Endothelial cell of umbilical vein (primary cell): ENCODE measurements around the gene ZCWPW1. TPM values are rescaled to one million over a fixed set of nuclear protein-coding genes. Genes with fewer than 3 reads are reported as not detected.

Source experiments
- BruUV-seq: library from RNA; stranded (reverse); fragments of 400-500 nt; replicated peaks from 2 replicates; lab custom pipeline; 2021; lab: Mats Ljungman, UMichigan
- CTCF ChIA-PET: fragments of 300-600, 350-600 bp; sonication (Branson Sonifier 250); formaldehyde crosslinking; loops from one replicate; lab custom pipeline; 2021; ENCODE audit warnings: antibody characterized with exemption, inconsistent platforms; lab: Charles Lee
- POLR2A ChIA-PET: fragments of 300-600, 350-600 bp; sonication (Branson Sonifier 250); formaldehyde crosslinking; loops from one replicate; lab custom pipeline; 2021; ENCODE audit warnings: antibody characterized with exemption, inconsistent platforms; lab: Charles Lee
- DNase-seq: peaks from one replicate; pipeline ENCODE4 v3.0.0-alpha.2; 2011; ENCODE audit warnings: low read depth, low spot score
- FAIRE-seq: peaks from 2 replicates; lab custom pipeline; 2011; peaks lifted over from hg19 to GRCh38; lab: Jason Lieb, UNC
- H2AFZ ChIP-seq: 2 replicates; pipeline ENCODE4 v1.6.0; 2012; ENCODE audit warnings: low read depth, low read length, control low read depth, inconsistent platforms
- H3K27ac ChIP-seq: 2 replicates; pipeline ENCODE4 v1.5.1; 2011; ENCODE audit warnings: low read depth, mild to moderate bottlenecking, control low read depth, low read length, moderate library complexity; ENCODE audit not compliant: insufficient read depth
- H3K27me3 ChIP-seq, 2 experiments: 2 replicates each; pipeline versions ENCODE4 v1.6.0 to v1.6.1; 2011; ENCODE audit warnings: low read length in 2 of 2, mixed read lengths in 1 of 2; ENCODE audit not compliant: control insufficient read depth in 2 of 2, insufficient read depth in 2 of 2
- H3K36me3 ChIP-seq, 2 experiments: 2 replicates in 1 of 2; 3 replicates in 1 of 2; pipeline ENCODE4 v1.5.1; 2011; ENCODE audit warnings: low read length in 2 of 2, mild to moderate bottlenecking in 1 of 2, moderate library complexity in 1 of 2; ENCODE audit not compliant: control insufficient read depth in 2 of 2, insufficient read depth in 2 of 2; ENCODE audit errors: extremely low read depth in 1 of 2
- H3K4me1 ChIP-seq: 3 replicates; pipeline ENCODE4 v1.5.1; 2011; ENCODE audit warnings: mild to moderate bottlenecking, low read length; ENCODE audit not compliant: control insufficient read depth, insufficient read depth; ENCODE audit errors: extremely low read depth
- H3K4me2 ChIP-seq: 2 replicates; pipeline ENCODE4 v1.6.1; 2011; ENCODE audit warnings: low read length, control low read depth, mixed read lengths; ENCODE audit not compliant: insufficient read depth
- H3K4me3 ChIP-seq, 3 experiments: fragments of 200-600 bp in 1 of 3; sonication (generic), shearing (Covaris generic) in 1 of 3; replicated peaks in 1 of 3; 2 replicates each; pipeline ENCODE4 v1.5.1; 2011 to 2016; ENCODE audit warnings: control low read depth in 3 of 3, low read length in 3 of 3, mild to moderate bottlenecking in 2 of 3, inconsistent platforms in 1 of 3, low read depth in 1 of 3, moderate library complexity in 1 of 3; ENCODE audit not compliant: insufficient read depth in 1 of 3
- H3K79me2 ChIP-seq: 2 replicates; pipeline ENCODE4 v1.6.0; 2012; ENCODE audit warnings: low read length, inconsistent platforms; ENCODE audit not compliant: control insufficient read depth, insufficient read depth
- H3K9ac ChIP-seq: replicated peaks from 2 replicates; pipeline ENCODE3; 2011; ENCODE audit warnings: low read length, control low read depth; ENCODE audit not compliant: insufficient read depth; ENCODE audit errors: extremely low read depth
- H3K9me1 ChIP-seq: replicated peaks from 3 replicates; pipeline ENCODE4 v1.6.0; 2011; ENCODE audit warnings: mild to moderate bottlenecking, low read length; ENCODE audit not compliant: control insufficient read depth, insufficient read depth; ENCODE audit errors: extremely low read depth
- H3K9me3 ChIP-seq: replicated peaks from 2 replicates; pipeline ENCODE4 v1.5.1; 2012; ENCODE audit warnings: low read length, inconsistent platforms; ENCODE audit not compliant: control insufficient read depth, insufficient read depth
- H4K20me1 ChIP-seq: replicated peaks from 2 replicates; pipeline ENCODE3; 2011; ENCODE audit warnings: mild to moderate bottlenecking, low read length; ENCODE audit not compliant: control insufficient read depth, insufficient read depth; ENCODE audit errors: extremely low read depth
- CTCF ChIP-seq, 2 donors: IDR thresholded peaks; 1 replicate in 1 of 2; 2 replicates in 1 of 2; pipeline ENCODE4 v1.5.1; 2011; ENCODE audit warnings: low read length in 2 of 2, mild to moderate bottlenecking in 2 of 2, moderate library complexity in 2 of 2, control low read depth in 1 of 2, inconsistent platforms in 1 of 2, low read depth in 1 of 2; ENCODE audit not compliant: insufficient read depth in 1 of 2; ENCODE audit errors: extremely low read depth in 1 of 2
- EZH2 ChIP-seq: IDR thresholded peaks from 2 replicates; pipeline ENCODE4 v1.6.1; 2012; ENCODE audit warnings: borderline replicate concordance, low read depth, mild to moderate bottlenecking, moderate library complexity, low read length, inconsistent platforms; ENCODE audit not compliant: severe bottlenecking
- FOS ChIP-seq: IDR thresholded peaks from 2 replicates; pipeline ENCODE4 v1.6.1; 2011; ENCODE audit warnings: mild to moderate bottlenecking, low read length, moderate library complexity, borderline replicate concordance; ENCODE audit not compliant: insufficient read depth
- GATA2 ChIP-seq: IDR thresholded peaks from 2 replicates; pipeline ENCODE4 v1.7.0; 2011; ENCODE audit warnings: low read depth, mild to moderate bottlenecking, moderate library complexity, mixed read lengths, low read length; ENCODE audit not compliant: insufficient read length, insufficient read depth
- JUN ChIP-seq: IDR thresholded peaks from 2 replicates; pipeline ENCODE4 v1.6.1; 2011; ENCODE audit warnings: borderline replicate concordance, low read depth; ENCODE audit not compliant: insufficient read length, insufficient read depth
- MAX ChIP-seq: IDR thresholded peaks from 2 replicates; pipeline ENCODE4 v1.6.1; 2011; ENCODE audit not compliant: insufficient read depth, insufficient read length
- MYC ChIP-seq: IDR thresholded peaks from one replicate; pipeline ENCODE4 v1.6.1; 2011; ENCODE audit warnings: mild to moderate bottlenecking, low read depth, low read length
- POLR2A ChIP-seq: IDR thresholded peaks from 2 replicates; pipeline ENCODE4 v1.6.1; 2012; ENCODE audit warnings: low read depth, mild to moderate bottlenecking, control low read depth, low read length
- POLR2AphosphoS5 ChIP-seq: IDR thresholded peaks from 2 replicates; pipeline ENCODE4 v1.6.1; 2012; ENCODE audit warnings: low read depth, mild to moderate bottlenecking, control low read depth, low read length, moderate library complexity; ENCODE audit not compliant: insufficient read depth
- dilution Hi-C: fragments of 300-500 bp; cut with MboI; formaldehyde crosslinking; loops from one replicate; pipeline ENCODE4 v1.15.0; 2019; ENCODE audit warnings: low sequenced_read_pairs; ENCODE audit not compliant: extremely low pct_ligation_motif_present
- intact Hi-C: fragments of 100-400 bp; cut with micrococcal nuclease; formaldehyde crosslinking; loops from one replicate; pipeline ENCODE4 v1.10.0; 2022
- polyA plus RNA-seq, 4 experiments: library from polyadenylated mRNA; depleted of rRNA in 3 of 4; stranded (reverse) in 3 of 4; unstranded in 1 of 4; fragments of >200 nt; gene quantifications; 2 replicates each; pipeline versions ENCODE4 v1.2.1 to v1.2.3, GENCODE V29; 2011 to 2012; ENCODE audit warnings: missing spikeins in 1 of 4
- total RNA-seq: library from RNA; stranded (reverse); gene quantifications from 2 replicates; pipeline ENCODE4 v1.2.3, GENCODE V29; 2021

The ZCWPW1 gene
- total and polyA plus RNA-seq, 2 donors (not counting 3 experiments of a cell fraction or from before 2014, with no cell fraction given), result 0.31 to 0.32 TPM

- dilution Hi-C loops, result no loop called here
- Histone ChIP-seq H3K27me3 (no peaks in the 10 kb centered on the region), H3K4me2 (no peak overlapping the region), H3K9me3 (no peaks in the 10 kb centered on the region), H2AFZ (no peak overlapping the region), H3K9me1 (no peaks in the 10 kb centered on the region), H3K9ac (no peak overlapping the region), H3K4me3 (no peak overlapping the region), H3K27ac (no peak overlapping the region), H3K36me3 (no peaks in the 10 kb centered on the region), H4K20me1 (no peaks in the 10 kb centered on the region), H3K79me2 (no peaks in the 10 kb centered on the region), H3K4me1 (peaks cover 4% of the 10 kb centered on the region)
- intact Hi-C loops, result no loop called here
- DNase-seq (no peak), FAIRE-seq (no peak)
- TF ChIP-seq POLR2A, result no peak
- TF ChIP-seq JUN, result no peak
- TF ChIP-seq FOS, result no peak
- TF ChIP-seq CTCF (IDR thresholded peaks at IDR 0.05; ENCODE audit: extremely low read depth in 1 of 2, insufficient read depth in 1 of 2, low read depth in 1 of 2, low read length in 2 of 2), result no peak
- TF ChIP-seq EZH2, result no peak
- TF ChIP-seq MAX, result no peak
- no peak for TF ChIP-seq MYC
- no peak for TF ChIP-seq POLR2AphosphoS5
- no peak for TF ChIP-seq GATA2
- BruUV-seq, result no TSS peak
- ChIA-PET POLR2A (interaction anchor here (1.0 kb wide), 1 partner anchor 58 kb away, joined by 4 read pairs; the partner anchor contains the start of gene ZCWPW1), CTCF (interaction anchor here (1.0 kb wide), 1 partner anchor 37 kb away, joined by 3 read pairs; no protein-coding TSS in a partner anchor)
Measured at GRCh38 chr7:100370746-100371145, 57.8 kb downstream of the ZCWPW1 start.
